ENCODE measurements around the gene GSTA4. TPM values are rescaled to one million over a fixed set of nuclear protein-coding genes. Genes with fewer than 3 reads are reported as not detected.

GSTA4 gene
- total and polyA plus RNA-seq, 12 donors: 144 to 1,199 (median 353) TPM

DNA sequence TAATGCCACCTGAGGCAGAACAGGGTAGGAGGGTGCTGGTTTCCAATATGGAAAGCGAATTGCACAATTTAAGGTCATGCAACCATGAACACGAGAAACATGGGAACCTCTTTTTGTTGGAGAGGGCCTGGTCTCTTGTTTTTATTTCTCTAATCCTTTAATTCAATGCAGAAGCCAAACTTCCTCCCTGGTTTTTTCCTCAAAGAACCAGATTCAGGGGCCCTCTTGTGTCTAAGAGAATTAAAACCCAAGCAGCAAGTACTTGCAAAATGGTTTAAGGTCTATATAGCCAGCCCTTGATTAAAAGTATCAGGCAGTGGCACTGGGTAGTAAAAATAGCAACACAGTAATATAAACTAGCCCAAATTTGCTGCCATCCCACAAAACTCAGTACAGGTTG is 19.5 kb downstream of the GSTA4 start:
- no peak for DNase-seq
- no peaks in the 10 kb centered on the region for H3K36me3 ChIP-seq (replicated peaks in 1 of 2)
- no peak overlapping the region for H3K4me3 ChIP-seq
- WGBS, 4 donors: 46 to 75% (median 70%) methylated on average over 2 of the region's 2 CpGs
- no peaks in the 10 kb centered on the region for H3K9me3 ChIP-seq (replicated peaks in 1 of 3)
- no peaks in the 10 kb centered on the region for H3K27me3 ChIP-seq
- no peak for TF ChIP-seq POLR2A (IDR thresholded peaks at IDR 0.05)
- TF ChIP-seq, protein P1, sequence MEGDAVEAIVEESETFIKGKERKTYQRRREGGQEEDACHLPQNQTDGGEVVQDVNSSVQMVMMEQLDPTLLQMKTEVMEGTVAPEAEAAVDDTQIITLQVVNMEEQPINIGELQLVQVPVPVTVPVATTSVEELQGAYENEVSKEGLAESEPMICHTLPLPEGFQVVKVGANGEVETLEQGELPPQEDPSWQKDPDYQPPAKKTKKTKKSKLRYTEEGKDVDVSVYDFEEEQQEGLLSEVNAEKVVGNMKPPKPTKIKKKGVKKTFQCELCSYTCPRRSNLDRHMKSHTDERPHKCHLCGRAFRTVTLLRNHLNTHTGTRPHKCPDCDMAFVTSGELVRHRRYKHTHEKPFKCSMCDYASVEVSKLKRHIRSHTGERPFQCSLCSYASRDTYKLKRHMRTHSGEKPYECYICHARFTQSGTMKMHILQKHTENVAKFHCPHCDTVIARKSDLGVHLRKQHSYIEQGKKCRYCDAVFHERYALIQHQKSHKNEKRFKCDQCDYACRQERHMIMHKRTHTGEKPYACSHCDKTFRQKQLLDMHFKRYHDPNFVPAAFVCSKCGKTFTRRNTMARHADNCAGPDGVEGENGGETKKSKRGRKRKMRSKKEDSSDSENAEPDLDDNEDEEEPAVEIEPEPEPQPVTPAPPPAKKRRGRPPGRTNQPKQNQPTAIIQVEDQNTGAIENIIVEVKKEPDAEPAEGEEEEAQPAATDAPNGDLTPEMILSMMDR (IDR thresholded peaks at IDR 0.05): peak in 1 of 6 experiments; percentile 5
- intact Hi-C loops (cut with DNase I): no loop called here
- H3K27ac ChIP-seq: peak overlapping the region in 3 of 5 donors; percentile 21 to 66 (median 31)
- peaks cover 0 to 24% of the 10 kb centered on the region in 2 donors for H3K4me1 ChIP-seq (replicated peaks in 1 of 2)

DNA sequence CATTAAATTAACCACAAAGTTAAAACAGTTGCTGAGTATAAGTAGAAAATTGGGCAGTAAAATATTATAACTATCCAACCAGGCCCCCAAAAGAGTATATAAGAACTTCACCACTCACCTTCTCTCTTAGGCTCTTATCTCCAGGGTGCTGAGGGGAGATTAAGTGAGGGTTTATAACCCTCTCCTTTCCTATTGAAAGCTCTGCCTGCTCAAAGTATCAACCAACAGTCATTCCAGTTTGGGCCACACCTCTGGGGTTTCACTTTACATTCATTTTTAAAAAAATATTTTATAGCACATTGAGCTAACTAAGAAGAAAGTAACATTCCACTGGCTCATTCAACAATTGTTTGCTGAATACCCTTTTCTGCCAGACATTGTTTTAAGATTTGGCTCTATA is 22.1 kb downstream of the GSTA4 start:
- DNase-seq: no peak
- H3K4me1 ChIP-seq (replicated peaks in 1 of 2): peaks cover 0 to 17% of the 10 kb centered on the region in 2 donors
- no peak for TF ChIP-seq POLR2A (IDR thresholded peaks at IDR 0.05)
- TF ChIP-seq, protein P1 (IDR thresholded peaks at IDR 0.05): no peak
- H3K36me3 ChIP-seq (replicated peaks in 1 of 2): no peaks in the 10 kb centered on the region
- H3K4me3 ChIP-seq: no peak overlapping the region
- H3K27me3 ChIP-seq: no peaks in the 10 kb centered on the region
- intact Hi-C loops (cut with DNase I): no loop called here
- no peak overlapping the region for H3K27ac ChIP-seq
- H3K9me3 ChIP-seq (replicated peaks in 1 of 3): no peaks in the 10 kb centered on the region

DNA sequence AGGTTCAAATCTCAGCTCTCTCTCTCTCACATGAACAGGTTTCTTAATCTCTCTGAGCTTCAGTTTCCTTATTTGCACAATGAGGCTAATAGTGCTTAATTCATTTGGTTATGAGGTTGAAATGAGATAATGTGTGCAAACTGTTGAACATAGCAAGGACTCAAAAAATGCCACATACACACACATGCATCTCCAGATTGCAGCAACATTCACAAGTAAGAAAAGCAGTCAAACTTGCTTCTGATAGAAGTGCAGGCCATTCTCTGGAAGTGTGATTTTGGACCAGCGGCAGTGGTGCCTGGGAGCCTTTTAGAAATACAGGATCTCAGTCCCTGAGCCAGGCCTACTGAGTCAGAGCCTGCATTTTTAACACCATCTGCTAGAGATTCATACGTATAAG is 25.7 kb downstream of the GSTA4 start:
- no peaks in the 10 kb centered on the region for H3K36me3 ChIP-seq (replicated peaks in 1 of 2)
- no peak for TF ChIP-seq POLR2A (IDR thresholded peaks at IDR 0.05)
- TF ChIP-seq, protein P1 (IDR thresholded peaks at IDR 0.05): no peak
- H3K4me1 ChIP-seq (replicated peaks in 1 of 2): no peaks in the 10 kb centered on the region
- no peak overlapping the region for H3K4me3 ChIP-seq
- DNase-seq: no peak
- no peaks in the 10 kb centered on the region for H3K27me3 ChIP-seq
- no peak overlapping the region for H3K27ac ChIP-seq
- intact Hi-C loops (cut with DNase I): no loop called here
- WGBS, 4 donors: 89 to 95% (median 92%) methylated on average over 2 of the region's 2 CpGs
- H3K9me3 ChIP-seq (replicated peaks in 1 of 3): no peaks in the 10 kb centered on the region

- intact Hi-C loops (cut with DNase I): no loop called here
- DNase-seq: no peak
- 79 to 86% (median 85%) methylated on average over 3 of the region's 3 CpGs for WGBS, 4 donors
- no peak overlapping the region for H3K27ac ChIP-seq
- H3K27me3 ChIP-seq: no peaks in the 10 kb centered on the region
- no peaks in the 10 kb centered on the region for H3K9me3 ChIP-seq (replicated peaks in 1 of 3)
- H3K4me1 ChIP-seq (replicated peaks in 1 of 2): no peaks in the 10 kb centered on the region
- no peaks in the 10 kb centered on the region for H3K36me3 ChIP-seq (replicated peaks in 1 of 2)
- H3K4me3 ChIP-seq: no peak overlapping the region
- TF ChIP-seq, protein P1 (IDR thresholded peaks at IDR 0.05): no peak
- no peak for TF ChIP-seq POLR2A (IDR thresholded peaks at IDR 0.05)
These were observed 29.0 kb downstream of the GSTA4 start for GRCh38 chr6:52966101-52966500.
